ENCODE results near the gene RUNX2.

Gene RUNX2

GRCh38 chr6:45630801-45631200, 302.7 kb downstream of the RUNX2 start:
- DNase-seq, result no peak

- no peak for DNase-seq
Observed at GRCh38 chr6:45631396-45631795, 303.3 kb downstream of the RUNX2 start.

- DNase-seq, result no peak
Observed at GRCh38 chr6:45633272-45633908, 305.3 kb downstream of the RUNX2 start.

- no peak for DNase-seq
Observed at GRCh38 chr6:45634231-45634630, 306.1 kb downstream of the RUNX2 start.

- DNase-seq, result no peak
Observed at GRCh38 chr6:45635284-45635867, 307.2 kb downstream of the RUNX2 start.

- no peak for DNase-seq
Observed at GRCh38 chr6:45637056-45637455, 308.9 kb downstream of the RUNX2 start.

GRCh38 chr6:45637611-45638257, 309.6 kb downstream of the RUNX2 start:
- no peak for DNase-seq

- DNase-seq, result no peak
Observed at GRCh38 chr6:45640081-45640491, 312.0 kb downstream of the RUNX2 start.

GRCh38 chr6:45640811-45641210, 312.7 kb downstream of the RUNX2 start:
- DNase-seq, result no peak

- DNase-seq, result no peak
Observed at GRCh38 chr6:45642331-45643125, 314.4 kb downstream of the RUNX2 start.

- no peak for DNase-seq
Observed at GRCh38 chr6:45643126-45643525, 315.0 kb downstream of the RUNX2 start.

- no peak for DNase-seq
Observed at GRCh38 chr6:45644720-45645119, 316.6 kb downstream of the RUNX2 start.

GRCh38 chr6:45645302-45645701, 317.2 kb downstream of the RUNX2 start:
- no peak for DNase-seq

GRCh38 chr6:45647341-45648261, 319.5 kb downstream of the RUNX2 start:
- no peak for DNase-seq

GRCh38 chr6:45648262-45648620, 320.1 kb downstream of the RUNX2 start:
- DNase-seq, result no peak

- DNase-seq, result no peak
Observed at GRCh38 chr6:45650524-45651135, 322.5 kb downstream of the RUNX2 start.

GRCh38 chr6:45651301-45651700, 323.2 kb downstream of the RUNX2 start:
- no peak for DNase-seq

- no peak for DNase-seq
Observed at GRCh38 chr6:45652416-45652815, 324.3 kb downstream of the RUNX2 start.

- no peak for DNase-seq
Observed at GRCh38 chr6:45653117-45653883, 325.2 kb downstream of the RUNX2 start.

- no peak for DNase-seq
Observed at GRCh38 chr6:45654673-45655072, 326.5 kb downstream of the RUNX2 start.

GRCh38 chr6:45655745-45656476, 327.8 kb downstream of the RUNX2 start:
- no peak for DNase-seq

Data from CD4-positive, alpha-beta T cell treated with Interleukin-1 beta for 1 hour (primary cell).